ENCODE data around the gene SMIM17.

SMIM17 gene

GRCh38 chr19:56597696-56598095, 45.3 kb upstream of the SMIM17 start:
- H3K4me1 ChIP-seq, result no peaks in the 10 kb centered on the region
- peaks cover 18% of the 10 kb centered on the region for H3K36me3 ChIP-seq
- no peak for DNase-seq
- TF ChIP-seq, protein P1, sequence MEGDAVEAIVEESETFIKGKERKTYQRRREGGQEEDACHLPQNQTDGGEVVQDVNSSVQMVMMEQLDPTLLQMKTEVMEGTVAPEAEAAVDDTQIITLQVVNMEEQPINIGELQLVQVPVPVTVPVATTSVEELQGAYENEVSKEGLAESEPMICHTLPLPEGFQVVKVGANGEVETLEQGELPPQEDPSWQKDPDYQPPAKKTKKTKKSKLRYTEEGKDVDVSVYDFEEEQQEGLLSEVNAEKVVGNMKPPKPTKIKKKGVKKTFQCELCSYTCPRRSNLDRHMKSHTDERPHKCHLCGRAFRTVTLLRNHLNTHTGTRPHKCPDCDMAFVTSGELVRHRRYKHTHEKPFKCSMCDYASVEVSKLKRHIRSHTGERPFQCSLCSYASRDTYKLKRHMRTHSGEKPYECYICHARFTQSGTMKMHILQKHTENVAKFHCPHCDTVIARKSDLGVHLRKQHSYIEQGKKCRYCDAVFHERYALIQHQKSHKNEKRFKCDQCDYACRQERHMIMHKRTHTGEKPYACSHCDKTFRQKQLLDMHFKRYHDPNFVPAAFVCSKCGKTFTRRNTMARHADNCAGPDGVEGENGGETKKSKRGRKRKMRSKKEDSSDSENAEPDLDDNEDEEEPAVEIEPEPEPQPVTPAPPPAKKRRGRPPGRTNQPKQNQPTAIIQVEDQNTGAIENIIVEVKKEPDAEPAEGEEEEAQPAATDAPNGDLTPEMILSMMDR (IDR thresholded peaks at IDR 0.05; ENCODE audit: low read depth, low read length), result no peak
- no peaks in the 10 kb centered on the region for H3K27me3 ChIP-seq
- no peaks in the 10 kb centered on the region; the same call in 1 of the 2 replicates for H3K9me3 ChIP-seq
- H3K4me3 ChIP-seq (ENCODE audit: low read depth, low read length), result no peak overlapping the region

DNA sequence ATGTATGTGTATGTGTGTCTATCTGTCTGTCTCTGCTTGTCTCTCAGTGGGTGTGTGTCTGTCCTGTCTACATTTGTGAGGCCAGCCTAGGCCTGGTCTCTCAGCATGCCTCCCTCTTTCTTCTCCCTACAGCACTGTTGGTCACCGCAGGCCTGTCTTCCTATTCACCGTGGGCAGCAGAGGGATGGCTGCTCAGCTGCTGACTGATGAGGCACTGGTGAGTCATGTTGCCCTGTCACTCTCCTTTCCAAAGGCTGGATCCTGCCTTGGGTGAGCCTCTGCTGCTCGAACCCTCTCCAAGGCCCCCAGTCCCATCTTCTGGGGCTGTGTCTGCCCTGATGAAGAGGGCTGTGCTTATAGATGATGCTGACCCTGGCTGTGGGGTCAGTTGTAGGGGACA, 41.6 kb upstream of the SMIM17 start:
- Histone ChIP-seq H3K9me3 (no peaks in the 10 kb centered on the region; the same call in 1 of the 2 replicates), H3K4me3 (ENCODE audit: low read depth, low read length) (no peak overlapping the region), H3K27me3 (no peaks in the 10 kb centered on the region), H3K4me1 (no peaks in the 10 kb centered on the region), H3K36me3 (peaks cover 18% of the 10 kb centered on the region)
- TF ChIP-seq, protein P1 (IDR thresholded peaks at IDR 0.05; ENCODE audit: low read depth, low read length), result no peak
- no peak for DNase-seq

GRCh38 chr19:56603829-56604228, 39.1 kb upstream of the SMIM17 start:
- no peaks in the 10 kb centered on the region; the same call in 1 of the 2 replicates for H3K9me3 ChIP-seq

GRCh38 chr19:56608274-56608964, 34.5 kb upstream of the SMIM17 start:
- no peak for DNase-seq
- no peaks in the 10 kb centered on the region for H3K9me3 ChIP-seq
- no peaks in the 10 kb centered on the region for H3K4me1 ChIP-seq
- no peak overlapping the region for H3K4me3 ChIP-seq (ENCODE audit: low read depth, low read length)
- TF ChIP-seq, protein P1 (IDR thresholded peaks at IDR 0.05; ENCODE audit: low read depth, low read length), result no peak
- H3K36me3 ChIP-seq, result no peaks in the 10 kb centered on the region
- no peaks in the 10 kb centered on the region for H3K27me3 ChIP-seq

More at GRCh38 chr19:56603829-56604228, 39.1 kb upstream of the SMIM17 start:
- H3K4me1 ChIP-seq, result no peaks in the 10 kb centered on the region
- no peaks in the 10 kb centered on the region for H3K27me3 ChIP-seq
- TF ChIP-seq, protein P1 (IDR thresholded peaks at IDR 0.05; ENCODE audit: low read depth, low read length), result no peak
- no peak overlapping the region for H3K4me3 ChIP-seq (ENCODE audit: low read depth, low read length)
- no peak for DNase-seq
- peaks cover 13% of the 10 kb centered on the region for H3K36me3 ChIP-seq

GRCh38 chr19:56611288-56611687, 31.7 kb upstream of the SMIM17 start:
- H3K27me3 ChIP-seq, result no peaks in the 10 kb centered on the region
- H3K9me3 ChIP-seq, result no peaks in the 10 kb centered on the region
- DNase-seq, result no peak
- H3K4me3 ChIP-seq (ENCODE audit: low read depth, low read length), result no peak overlapping the region
- H3K4me1 ChIP-seq, result no peaks in the 10 kb centered on the region
- no peaks in the 10 kb centered on the region for H3K36me3 ChIP-seq
- TF ChIP-seq, protein P1 (IDR thresholded peaks at IDR 0.05; ENCODE audit: low read depth, low read length), result no peak

- Histone ChIP-seq H3K4me3 (ENCODE audit: low read depth, low read length) (no peak overlapping the region), H3K36me3 (peaks cover 2% of the 10 kb centered on the region; the same call in 1 of the 2 replicates), H3K27me3 (no peaks in the 10 kb centered on the region), H3K4me1 (no peaks in the 10 kb centered on the region), H3K9me3 (no peaks in the 10 kb centered on the region)
- TF ChIP-seq, protein P1 (IDR thresholded peaks at IDR 0.05; ENCODE audit: low read depth, low read length), result no peak
- no peak for DNase-seq
These were observed 30.2 kb upstream of the SMIM17 start for GRCh38 chr19:56612737-56613136.
